ENCODE data around the gene SDCBP2.

Gene SDCBP2

GRCh38 chr20:1312308-1312707 lies 16.6 kb downstream of the SDCBP2 start:
- DNase-seq, result no peak

- DNase-seq, result no peak
Observed at GRCh38 chr20:1310506-1311190, 18.3 kb downstream of the SDCBP2 start.

- DNase-seq, result no peak
Observed at GRCh38 chr20:1310071-1310470, 18.9 kb downstream of the SDCBP2 start.

- no peak for DNase-seq
Observed at GRCh38 chr20:1309439-1309847, 19.5 kb downstream of the SDCBP2 start.

- no peak for DNase-seq
Observed at GRCh38 chr20:1308702-1309095, 20.2 kb downstream of the SDCBP2 start.

GRCh38 chr20:1308067-1308701 lies 20.8 kb downstream of the SDCBP2 start:
- DNase-seq, result no peak

GRCh38 chr20:1307571-1307971 lies 21.4 kb downstream of the SDCBP2 start:
- DNase-seq, result no peak

GRCh38 chr20:1307171-1307570 lies 21.8 kb downstream of the SDCBP2 start:
- no peak for DNase-seq

GRCh38 chr20:1306316-1307135 lies 22.4 kb downstream of the SDCBP2 start:
- DNase-seq, result no peak

- DNase-seq, result no peak
Observed at GRCh38 chr20:1305712-1306111, 23.2 kb downstream of the SDCBP2 start.

GRCh38 chr20:1304710-1305515 lies 24.0 kb downstream of the SDCBP2 start:
- DNase-seq, result no peak

GRCh38 chr20:1302685-1303541 lies 26.0 kb downstream of the SDCBP2 start:
- no peak for DNase-seq

- no peak for DNase-seq
Observed at GRCh38 chr20:1301031-1301529, 27.9 kb downstream of the SDCBP2 start.

GRCh38 chr20:1300083-1300840 lies 28.7 kb downstream of the SDCBP2 start:
- no peak for DNase-seq

- DNase-seq, result no peak
Observed at GRCh38 chr20:1299522-1299921, 29.4 kb downstream of the SDCBP2 start.

GRCh38 chr20:1298888-1299511 lies 29.9 kb downstream of the SDCBP2 start:
- no peak for DNase-seq

- no peak for DNase-seq
Observed at GRCh38 chr20:1298166-1298565, 30.8 kb downstream of the SDCBP2 start.

GRCh38 chr20:1297486-1297885 lies 31.5 kb downstream of the SDCBP2 start:
- DNase-seq, result no peak

- no peak for DNase-seq
Observed at GRCh38 chr20:1296922-1297321, 32.0 kb downstream of the SDCBP2 start.

- DNase-seq, result no peak
Observed at GRCh38 chr20:1296117-1296610, 32.8 kb downstream of the SDCBP2 start.

All from right kidney (tissue), 1 donor.